Stimulated activated CD4-positive, alpha-beta T cell treated with anti-CD3 and anti-CD28 coated beads, Interleukin-15, amount 100 ng/mL, for 48 hours (primary cell): ENCODE data around the gene GALR1.
"Not testable (repeated sequence)": the region's sequence is repeated elsewhere in the genome, so short reads cannot be mapped to it uniquely, and the experiment has no call there.

Source experiments
- DNase-seq, 2 donors: peaks; one replicate each; pipeline ENCODE4 v3.0.0-alpha.2; 2020; ENCODE audit warnings: low read depth in 2 of 2

The GALR1 gene

GRCh38 chr18:77250926-77251729, 1.5 kb downstream of the GALR1 start:
- no peak for DNase-seq

GRCh38 chr18:77251730-77252050, 2.0 kb downstream of the GALR1 start:
- no peak for DNase-seq

- DNase-seq = no peak
Measured at GRCh38 chr18:77254711-77255405, 5.2 kb downstream of the GALR1 start.

GRCh38 chr18:77255426-77256105, 5.9 kb downstream of the GALR1 start:
- no peak for DNase-seq

- no peak for DNase-seq
Measured at GRCh38 chr18:77262643-77263465, 13.2 kb downstream of the GALR1 start.

GRCh38 chr18:77263466-77263763, 13.8 kb downstream of the GALR1 start:
- no peak for DNase-seq

- no peak for DNase-seq
Measured at GRCh38 chr18:77267969-77268368, 18.3 kb downstream of the GALR1 start.

GRCh38 chr18:77268456-77268855, 18.8 kb downstream of the GALR1 start:
- DNase-seq = no peak

- no peak for DNase-seq
Measured at GRCh38 chr18:77271576-77272481, 22.2 kb downstream of the GALR1 start.

- not testable (repeated sequence) for DNase-seq
Measured at GRCh38 chr18:77290841-77291240, 41.2 kb downstream of the GALR1 start.

GRCh38 chr18:77298172-77298571, 48.5 kb downstream of the GALR1 start:
- DNase-seq = no peak

- DNase-seq = no peak
Measured at GRCh38 chr18:77299706-77300105, 50.1 kb downstream of the GALR1 start.

- DNase-seq = no peak
Measured at GRCh38 chr18:77300579-77300978, 50.9 kb downstream of the GALR1 start.

GRCh38 chr18:77304268-77304667, 54.6 kb downstream of the GALR1 start:
- no peak for DNase-seq

GRCh38 chr18:77305676-77306075, 56.0 kb downstream of the GALR1 start:
- DNase-seq = no peak

GRCh38 chr18:77308216-77308615, 58.6 kb downstream of the GALR1 start:
- DNase-seq = no peak

GRCh38 chr18:77314511-77314910, 64.9 kb downstream of the GALR1 start:
- no peak for DNase-seq

- no peak for DNase-seq
Measured at GRCh38 chr18:77314952-77315351, 65.3 kb downstream of the GALR1 start.

- DNase-seq = no peak
Measured at GRCh38 chr18:77316008-77316407, 66.4 kb downstream of the GALR1 start.

GRCh38 chr18:77316641-77317040, 67.0 kb downstream of the GALR1 start:
- DNase-seq = no peak

- no peak for DNase-seq
Measured at GRCh38 chr18:77320971-77321559, 71.4 kb downstream of the GALR1 start.
